Left lung (tissue), 10 donors: ENCODE results near the gene MMRN1. TPM values are rescaled to one million over a fixed set of nuclear protein-coding genes. Genes with fewer than 3 reads are reported as not detected.

Experiments used
- ATAC-seq: fragments of 200-7000 bp; cut with Tn5 transposase; one replicate; pipeline ENCODE4 v1.9.1; 2020; ENCODE audit warnings: moderate library complexity
- DNase-seq, 4 donors: peaks; one replicate each; pipeline ENCODE4 v3.0.0-alpha.2; 2013 to 2020
- H3K27ac ChIP-seq, 2 donors: fragments of 200-600 bp; sonication (generic) in 1 of 2; one replicate each; pipeline versions ENCODE4 v1.5.0 to v1.8.0; 2020 to 2021
- H3K27me3 ChIP-seq, 2 donors: fragments of 200-600 bp; sonication (generic) in 1 of 2; one replicate each; pipeline versions ENCODE4 v1.5.0 to v1.8.0; 2020 to 2021
- H3K36me3 ChIP-seq, 2 donors: fragments of 200-600 bp; sonication (generic) in 1 of 2; one replicate each; pipeline versions ENCODE4 v1.5.0 to v1.8.0; 2020 to 2021
- H3K4me1 ChIP-seq, 2 donors: fragments of 200-600 bp; one replicate each; pipeline ENCODE4 v1.8.0; 2021
- H3K4me3 ChIP-seq, 2 donors: fragments of 200-600 bp; sonication (generic) in 1 of 2; one replicate each; pipeline versions ENCODE4 v1.5.0 to v1.8.0; 2020 to 2021; ENCODE audit warnings: mild to moderate bottlenecking in 1 of 2
- H3K9me3 ChIP-seq, 2 donors: fragments of 200-600 bp; sonication (generic) in 1 of 2; one replicate each; pipeline versions ENCODE4 v1.5.0 to v1.8.0; 2020 to 2021
- CTCF ChIP-seq, 2 donors: fragments of 200-600 bp; sonication (generic) in 1 of 2; IDR thresholded peaks; one replicate each; pipeline versions ENCODE4 v1.5.0 to v1.8.0; 2021; ENCODE audit warnings: antibody characterized with exemption in 2 of 2
- intact Hi-C, 2 donors: fragments of 100-400 bp; cut with DNase I; formaldehyde crosslinking; loops; one replicate each; pipeline versions ENCODE4 v1.11.2 to v1.14.2; 2022
- polyA plus RNA-seq, 6 donors: library from polyadenylated mRNA; unstranded; fragments of 120-200 nt; gene quantifications; one replicate each; pipeline ENCODE4 v1.2.1, GENCODE V29; 2013; ENCODE audit not compliant: insufficient read length in 6 of 6
- total RNA-seq, 2 donors: library from RNA; stranded (reverse); fragmentation: NEBNext Ultra II Directional; extraction: Animal tissue kit (Norgen Biotek cat#: 25700); gene quantifications; one replicate each; pipeline ENCODE4 v1.2.1, GENCODE V29; 2021
- donor health status: DM: no; HTN: yes; CAD: no.
- donor health status: DM: no; HTN: no; CAD: no.

Gene MMRN1
- total and polyA plus RNA-seq, 8 donors, result 19.4 to 62.1 (median 28.7) TPM

GRCh38 chr4:89922848-89923416 lies 28.3 kb downstream of the MMRN1 start:
- Histone ChIP-seq H3K4me1 (no peaks in the 10 kb centered on the region), H3K9me3 (no peaks in the 10 kb centered on the region), H3K27me3 (no peaks in the 10 kb centered on the region), H3K27ac (no peak overlapping the region), H3K4me3 (no peak overlapping the region), H3K36me3 (no peaks in the 10 kb centered on the region)
- intact Hi-C loops, result no loop called here
- DNase-seq (no peak), ATAC-seq (no peak)
- no peak for TF ChIP-seq CTCF (IDR thresholded peaks at IDR 0.05)

GRCh38 chr4:89928838-89929237 lies 34.2 kb downstream of the MMRN1 start:
- intact Hi-C loops, result no loop called here
- no peaks in the 10 kb centered on the region for H3K27me3 ChIP-seq
- DNase-seq, result no peak
- no peak overlapping the region for H3K4me3 ChIP-seq
- H3K4me1 ChIP-seq, result no peaks in the 10 kb centered on the region
- no peaks in the 10 kb centered on the region for H3K36me3 ChIP-seq
- no peak for ATAC-seq
- no peak overlapping the region for H3K27ac ChIP-seq
- no peak for TF ChIP-seq CTCF (IDR thresholded peaks at IDR 0.05)
- no peaks in the 10 kb centered on the region for H3K9me3 ChIP-seq

- intact Hi-C loops, result no loop called here
- ATAC-seq (no peak), DNase-seq (no peak)
- H3K36me3 ChIP-seq, result no peaks in the 10 kb centered on the region
- H3K9me3 ChIP-seq, result no peaks in the 10 kb centered on the region
- TF ChIP-seq CTCF (IDR thresholded peaks at IDR 0.05), result no peak
- H3K4me3 ChIP-seq, result no peak overlapping the region
- H3K27ac ChIP-seq, result no peak overlapping the region
- H3K4me1 ChIP-seq, result no peaks in the 10 kb centered on the region
- no peaks in the 10 kb centered on the region for H3K27me3 ChIP-seq
These were observed 34.9 kb downstream of the MMRN1 start for GRCh38 chr4:89929425-89930159.

- H3K36me3 ChIP-seq, result no peaks in the 10 kb centered on the region
- peak in 1 of 4 donors; percentile 23 for DNase-seq
- no peak for ATAC-seq
These were observed 44.9 kb downstream of the MMRN1 start for GRCh38 chr4:89939546-89939945.

More at GRCh38 chr4:89939546-89939945, 44.9 kb downstream of the MMRN1 start:
- intact Hi-C loops, result no loop called here
- Histone ChIP-seq H3K27me3 (no peaks in the 10 kb centered on the region), H3K9me3 (no peaks in the 10 kb centered on the region), H3K4me3 (no peak overlapping the region), H3K4me1 (no peaks in the 10 kb centered on the region), H3K27ac (no peak overlapping the region)
- no peak for TF ChIP-seq CTCF (IDR thresholded peaks at IDR 0.05)
